T-helper 22 cell (primary cell): Measurements from ENCODE around the gene C3orf20.
"Not testable (repeated sequence)": the region's sequence is repeated elsewhere in the genome, so short reads cannot be mapped to it uniquely, and the experiment has no call there.

Source experiments
- DNase-seq: peaks from one replicate; pipeline ENCODE4 v3.0.0-alpha.2; 2020; ENCODE audit warnings: low read depth

C3orf20 gene

DNA sequence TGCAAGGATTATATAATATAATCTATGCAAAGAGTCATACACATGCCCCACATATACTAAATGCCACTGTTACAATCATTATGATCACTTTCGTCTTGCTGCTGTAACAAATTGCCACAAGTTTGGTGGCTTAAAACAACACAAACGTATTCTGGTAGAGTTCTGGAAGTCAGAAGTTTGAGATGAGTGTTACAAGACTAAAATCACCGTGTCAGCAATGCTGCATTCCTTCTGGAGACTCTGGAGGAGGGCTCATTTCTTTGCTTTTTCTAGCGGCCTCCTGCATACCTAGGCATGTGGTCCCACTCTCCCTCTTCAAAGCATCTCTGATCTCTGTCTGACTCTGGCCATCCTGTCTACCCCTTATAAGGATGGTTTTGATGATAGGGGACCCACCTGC is 24.7 kb upstream of the C3orf20 start:
- DNase-seq, result no peak

DNA sequence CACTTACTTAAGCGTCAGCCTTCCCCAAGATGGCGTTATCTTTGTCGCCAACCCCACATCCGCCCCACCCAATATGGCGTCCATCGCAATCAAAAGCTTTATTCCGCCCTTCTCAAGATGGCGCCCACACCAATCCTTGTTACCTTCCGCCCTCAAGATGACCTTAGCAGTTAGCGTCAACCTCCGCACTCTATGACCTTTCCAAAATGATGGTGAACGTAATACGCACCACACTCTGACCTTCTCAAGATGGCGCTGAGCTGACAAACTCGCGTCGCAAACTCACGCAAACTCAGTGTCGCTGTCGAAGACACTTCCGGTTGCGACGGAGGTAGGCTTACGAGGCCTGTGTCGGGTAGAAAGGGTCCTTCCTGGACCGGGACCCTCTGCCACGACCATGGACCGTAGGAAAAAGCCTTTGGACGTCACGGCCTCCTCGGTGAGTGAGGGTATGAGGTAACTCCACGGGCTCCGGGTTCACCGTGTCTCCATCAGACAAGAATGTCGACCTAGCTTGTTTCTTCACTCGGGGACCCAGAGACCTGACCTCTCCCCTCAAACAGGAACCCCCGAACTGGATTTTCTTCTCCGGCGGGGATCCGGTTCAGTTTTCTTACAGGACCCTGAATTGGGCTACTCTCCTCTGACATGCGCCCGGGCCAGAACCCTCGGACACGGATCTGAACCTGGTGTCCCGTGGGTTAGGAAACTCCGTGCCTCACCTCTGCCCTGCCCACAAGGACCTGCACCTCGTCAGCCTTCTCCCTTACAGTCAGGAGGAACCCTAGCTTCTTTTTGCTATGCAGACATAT is 23.3 kb upstream of the C3orf20 start, which contains the start of gene CCDC174:
Gene CCDC174 (plus strand): TSS at position 323 of the 812 bp plus-strand sequence. CDS start 75 bp downstream, at position 398.
- DNase-seq, result peak; percentile 91

DNA sequence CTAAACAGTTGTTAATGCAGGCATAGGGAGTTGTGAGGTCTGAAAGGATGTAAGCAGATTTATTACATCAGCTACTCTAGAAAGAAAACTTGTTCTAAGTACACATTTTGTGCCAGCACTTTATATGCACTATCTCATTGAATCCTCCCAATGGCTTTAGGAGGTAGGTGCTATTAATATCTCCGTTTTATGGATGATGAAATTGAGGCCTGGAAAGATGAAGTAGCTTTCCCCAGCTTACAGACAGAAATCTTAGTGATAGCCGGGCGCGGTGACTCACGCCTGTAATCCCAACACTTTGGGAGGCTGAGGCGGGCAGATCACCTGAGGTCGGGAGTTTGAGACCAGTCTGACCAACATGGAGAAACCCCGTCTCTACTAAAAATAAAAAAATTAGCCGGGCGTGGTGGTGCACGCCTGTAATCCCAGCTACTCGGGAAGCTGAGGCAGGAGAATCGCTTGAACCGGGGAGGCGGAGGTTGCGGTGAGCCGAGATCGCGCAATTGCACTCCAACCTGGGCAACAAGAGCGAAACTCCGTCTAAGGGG is 22.5 kb upstream of the C3orf20 start:
- not testable (repeated sequence) for DNase-seq

DNA sequence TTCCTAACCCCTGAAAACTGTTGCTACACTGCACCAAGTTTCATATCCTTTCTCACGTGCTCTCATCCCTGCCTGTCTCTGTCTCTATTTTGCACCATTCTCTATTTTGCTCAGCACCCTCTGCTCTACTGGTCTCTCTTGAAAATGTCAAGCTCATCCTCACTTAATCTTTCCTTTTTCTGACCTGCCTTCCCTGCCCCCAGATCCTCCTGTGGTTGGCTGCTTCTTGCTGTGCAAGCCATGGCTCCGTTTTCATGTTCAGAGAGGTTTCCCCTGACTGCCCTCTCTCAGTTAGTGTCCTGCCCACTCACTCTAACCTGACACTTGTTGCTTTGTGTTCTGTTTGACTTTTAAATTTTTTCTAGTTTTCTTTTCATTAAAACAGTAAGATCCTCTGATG is 17.4 kb upstream of the C3orf20 start:
- no peak for DNase-seq

DNA sequence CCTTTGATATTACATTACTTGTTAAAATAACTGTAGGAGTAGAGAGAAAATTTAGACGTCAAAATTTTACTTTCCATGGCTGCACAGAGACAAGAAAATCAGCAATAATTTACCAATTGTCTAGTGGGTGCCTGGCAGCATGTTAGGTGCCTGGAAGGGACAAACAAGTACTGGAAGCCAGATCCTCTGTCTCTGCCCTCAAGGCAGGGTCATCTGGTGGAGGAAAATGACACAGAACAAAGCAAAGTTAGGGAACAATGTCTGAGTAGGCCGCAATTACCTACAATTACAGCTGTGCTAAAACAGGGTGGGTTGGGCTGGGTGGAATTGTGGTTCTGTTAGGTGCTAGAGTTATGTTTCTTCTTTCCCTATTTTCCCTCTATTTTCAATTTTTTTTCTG is 16.0 kb upstream of the C3orf20 start:
- DNase-seq, result no peak

DNA sequence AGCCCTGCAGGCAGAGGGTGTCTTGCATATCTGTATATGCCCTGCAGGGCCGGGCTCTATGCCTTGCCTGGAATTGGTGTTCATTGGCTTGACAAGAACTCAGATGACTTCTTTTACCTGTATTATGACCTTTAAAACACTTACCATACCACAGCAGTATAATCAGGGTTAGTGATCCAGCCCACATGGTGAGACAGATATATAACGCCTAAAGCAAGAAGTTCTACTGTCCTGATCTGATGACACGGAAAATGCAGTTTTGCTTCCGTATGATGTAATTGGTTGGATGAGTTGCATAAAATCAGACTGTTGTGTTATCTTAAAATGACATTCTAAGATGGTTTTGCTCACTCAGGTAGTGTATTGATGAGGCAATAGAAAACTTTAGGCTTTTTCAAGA is 14.0 kb upstream of the C3orf20 start:
- no peak for DNase-seq

DNA sequence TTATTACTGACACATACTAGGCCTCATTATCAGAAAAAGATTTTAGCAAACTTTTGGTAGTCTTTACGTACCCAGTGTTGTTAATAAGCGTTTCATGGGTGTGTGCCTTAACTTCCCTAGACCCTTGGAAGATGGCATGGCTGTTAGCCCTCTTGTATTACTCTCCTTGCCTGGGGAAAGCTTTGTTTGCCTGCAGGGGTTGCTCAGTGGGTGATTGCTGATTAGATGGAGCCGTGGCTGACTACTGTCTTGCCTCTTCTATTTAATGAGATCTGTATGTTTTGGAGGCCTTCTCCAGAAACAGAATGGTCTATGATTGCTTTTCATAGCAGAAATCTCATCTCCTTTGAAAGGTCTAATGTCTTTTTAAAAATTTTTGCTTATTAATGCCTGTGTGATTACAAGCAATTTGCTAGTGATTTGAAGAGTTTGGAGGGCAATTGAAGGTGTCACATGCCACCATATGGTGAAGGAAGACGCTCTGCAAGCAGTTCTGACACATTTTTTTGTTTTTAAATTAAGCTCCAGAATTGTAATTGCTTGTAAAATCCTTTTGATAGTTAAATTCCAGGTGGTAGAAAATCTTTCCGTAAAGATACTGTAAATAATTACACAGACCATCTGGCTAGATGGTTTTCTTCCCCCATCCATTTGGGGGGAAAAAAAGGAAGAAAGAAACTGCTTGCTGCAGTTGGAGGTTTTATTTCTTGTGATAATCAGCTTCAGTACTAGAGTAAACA is 11.4 kb upstream of the C3orf20 start:
- DNase-seq, result no peak

DNA sequence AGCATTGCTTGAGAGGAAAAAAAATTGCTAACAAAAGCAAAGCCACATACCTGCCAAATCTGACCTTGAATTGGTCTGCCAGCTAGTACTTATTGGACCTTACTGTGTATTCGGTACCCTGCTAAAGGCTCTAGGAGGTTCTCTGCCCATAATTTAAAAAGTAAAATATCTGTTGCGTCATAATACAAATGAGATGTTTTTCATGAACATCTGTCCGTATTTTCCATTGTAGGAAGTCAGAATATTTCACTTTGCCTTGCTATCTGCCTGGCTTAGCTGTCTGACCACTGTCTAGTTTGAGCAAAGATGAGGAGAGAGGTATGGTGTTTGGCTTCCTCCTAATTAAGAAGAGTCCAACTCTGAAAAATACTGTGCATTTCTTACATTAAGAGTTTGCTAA is 10.8 kb upstream of the C3orf20 start:
- no peak for DNase-seq

DNA sequence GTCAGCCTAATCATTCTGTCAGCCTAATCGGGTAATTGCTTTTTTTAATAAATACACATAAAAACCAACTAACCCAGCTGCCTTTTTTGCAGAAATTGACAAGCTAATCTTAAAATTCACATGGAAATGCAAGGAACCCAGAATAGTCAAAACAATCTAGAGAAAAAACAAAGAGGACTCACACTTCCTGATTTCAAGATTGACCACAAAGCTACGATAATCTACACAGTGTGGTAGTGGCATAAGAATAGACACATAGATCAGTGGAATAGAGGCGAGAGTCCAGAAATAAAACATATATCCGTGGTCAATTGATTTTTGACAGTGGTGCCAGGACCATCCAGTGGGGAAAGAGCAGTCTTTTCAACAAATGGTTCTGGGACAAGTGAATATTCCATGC is 2.4 kb upstream of the C3orf20 start:
- no peak for DNase-seq

DNA sequence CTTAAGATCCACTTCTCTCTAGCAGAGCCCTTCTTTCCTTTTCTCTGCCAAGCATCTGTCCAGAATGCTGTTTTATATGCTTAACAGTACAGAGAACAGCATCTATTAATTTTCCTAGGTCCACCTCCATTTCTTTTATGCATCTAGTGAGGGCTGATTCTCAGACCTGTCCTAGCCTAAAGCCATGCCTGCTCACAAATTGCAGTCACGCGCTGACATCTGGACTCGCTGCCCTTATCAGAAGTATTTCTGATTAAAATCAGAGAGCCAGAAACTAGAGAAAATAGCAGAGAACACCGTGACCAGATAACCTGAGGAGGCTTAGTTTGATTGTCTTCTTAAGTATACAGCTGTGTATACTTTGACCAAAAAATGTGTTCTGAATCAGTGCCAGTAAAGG is 1.9 kb downstream of the C3orf20 start:
- no peak for DNase-seq

DNA sequence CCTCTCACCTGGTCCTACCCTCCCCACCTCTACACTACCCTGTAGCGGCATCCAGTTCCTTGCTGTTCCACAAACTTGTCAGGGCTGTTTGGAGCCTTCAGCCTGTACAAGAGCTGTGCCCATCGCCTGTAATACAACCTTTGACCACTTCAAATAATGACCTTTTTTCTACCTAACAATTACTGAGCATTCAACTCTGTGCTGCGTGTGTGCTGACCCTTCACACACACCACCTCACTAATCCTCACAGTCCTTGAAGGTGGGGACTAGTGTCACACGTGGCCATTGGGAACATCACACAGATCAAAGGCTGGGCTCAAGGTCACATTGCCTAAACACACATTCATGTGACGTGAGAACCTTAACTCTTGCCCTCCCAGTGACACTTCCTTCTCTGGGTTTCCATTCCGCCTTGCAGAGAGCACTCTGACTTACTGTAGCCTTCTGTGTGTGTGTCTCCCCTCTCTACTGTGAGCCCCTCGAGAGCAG is 3.1 kb downstream of the C3orf20 start:
- no peak for DNase-seq

DNA sequence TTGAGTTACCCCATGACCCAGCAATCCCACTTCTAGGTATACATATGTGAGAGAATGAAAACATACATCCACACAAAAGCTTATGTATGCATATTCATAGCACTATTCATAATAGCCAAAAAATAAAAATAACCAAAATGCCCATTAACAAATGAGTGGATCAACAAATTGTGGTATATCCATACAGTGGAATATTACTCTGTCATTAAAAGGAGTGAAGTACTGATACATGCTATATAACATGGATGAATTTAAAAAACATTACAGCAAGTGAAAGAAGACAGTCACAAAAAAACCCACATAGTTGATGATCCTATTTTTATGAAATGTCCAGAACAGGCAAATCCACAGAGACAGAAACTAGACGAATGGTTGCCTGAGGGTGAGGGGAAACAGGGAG is 5.2 kb downstream of the C3orf20 start:
- no peak for DNase-seq

DNA sequence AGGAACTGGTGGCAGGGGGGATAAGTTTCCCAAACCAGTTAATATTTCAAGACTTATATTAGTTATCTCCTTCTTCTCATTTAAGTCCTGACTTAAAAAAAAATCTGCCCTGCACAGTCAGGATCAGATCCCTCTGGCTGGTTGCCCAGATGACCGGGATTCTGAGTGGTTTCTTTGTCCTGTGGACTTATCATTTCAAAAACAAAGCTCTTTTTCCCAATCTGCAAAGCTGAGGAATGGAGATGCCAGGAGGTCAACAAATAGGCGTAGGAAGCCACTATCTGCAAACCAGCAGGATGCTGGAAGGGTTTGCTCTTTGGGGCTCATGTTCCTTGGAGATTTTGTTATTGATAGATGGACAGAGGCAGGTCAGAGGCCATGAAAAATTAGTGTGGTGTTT is 5.8 kb downstream of the C3orf20 start:
- DNase-seq, result no peak

DNA sequence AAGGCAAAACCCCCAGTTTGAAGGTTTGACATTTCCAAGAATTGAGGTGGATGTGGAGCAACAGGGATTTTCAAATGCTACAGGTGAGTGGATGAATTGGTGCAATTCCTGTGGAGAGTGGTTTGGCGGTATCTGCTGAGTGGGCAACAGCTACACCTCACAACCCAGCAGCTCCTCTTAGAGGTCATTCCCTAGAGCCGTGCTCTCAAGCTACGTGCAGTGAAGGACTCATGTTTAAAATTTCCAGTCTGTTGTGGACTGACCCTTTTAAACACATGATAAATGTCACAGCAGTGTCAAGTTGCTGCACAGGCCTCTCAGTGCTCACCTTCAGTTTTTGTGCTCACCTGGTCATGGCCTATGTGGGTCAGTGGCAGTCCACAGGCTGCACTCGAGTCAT is 9.5 kb downstream of the C3orf20 start:
- no peak for DNase-seq

DNA sequence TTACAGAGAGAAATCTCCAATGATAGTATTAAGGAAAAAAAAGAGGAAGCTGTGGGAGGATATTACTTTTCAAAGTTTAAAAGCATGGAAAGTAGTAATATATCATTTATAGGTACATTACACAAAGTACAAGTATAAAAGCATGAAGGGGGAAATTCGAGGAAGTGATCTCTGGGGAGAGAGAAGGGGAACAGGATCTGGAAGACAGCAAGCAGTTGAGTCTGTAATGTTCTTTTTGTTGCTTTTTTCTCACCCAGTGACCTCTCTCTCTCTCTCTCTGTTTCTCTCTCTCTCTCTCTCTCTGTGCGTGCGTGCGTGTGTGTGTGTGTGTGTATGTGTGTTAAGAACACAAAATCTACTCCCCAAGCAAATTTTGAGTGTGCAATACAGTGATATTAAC is 10.2 kb downstream of the C3orf20 start:
- no peak for DNase-seq

DNA sequence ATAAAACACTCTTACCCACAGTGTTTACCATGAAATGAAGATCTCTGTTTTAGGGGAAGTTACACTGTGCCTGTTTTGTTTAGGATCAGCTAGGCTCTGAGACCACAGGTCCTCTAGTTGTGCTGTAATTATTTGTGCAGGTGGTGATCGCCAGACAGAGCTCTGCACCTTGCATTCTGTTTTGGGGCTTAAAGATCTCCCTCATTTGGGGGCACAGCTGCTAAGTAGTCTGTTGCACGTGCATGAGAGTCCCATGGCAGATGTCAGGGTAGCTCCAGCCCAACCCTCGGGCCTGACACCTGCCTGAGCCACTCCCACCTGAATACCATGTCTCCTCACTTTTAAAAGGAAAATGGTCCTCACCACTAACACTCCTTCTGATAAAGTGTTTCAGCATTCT is 12.4 kb downstream of the C3orf20 start:
- no peak for DNase-seq

DNA sequence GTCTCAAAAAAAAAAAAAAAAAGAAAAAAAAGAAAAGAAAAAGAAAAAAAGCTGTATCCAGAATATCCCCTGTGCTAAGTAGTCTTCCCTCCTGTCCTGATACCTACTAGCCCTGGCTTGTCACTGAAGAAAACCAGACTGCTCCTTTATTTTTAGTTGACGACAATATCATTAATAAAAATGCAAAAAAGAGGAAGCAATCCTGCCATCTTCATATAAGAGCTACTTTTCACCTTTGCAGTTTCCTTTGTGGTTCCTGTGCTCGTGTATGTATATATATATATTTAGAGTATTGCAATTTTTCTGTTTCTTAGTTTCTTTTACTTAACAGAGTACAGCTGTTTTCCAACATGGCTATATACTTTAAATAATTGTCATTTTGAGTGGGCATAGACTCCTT is 13.6 kb downstream of the C3orf20 start:
- no peak for DNase-seq

DNA sequence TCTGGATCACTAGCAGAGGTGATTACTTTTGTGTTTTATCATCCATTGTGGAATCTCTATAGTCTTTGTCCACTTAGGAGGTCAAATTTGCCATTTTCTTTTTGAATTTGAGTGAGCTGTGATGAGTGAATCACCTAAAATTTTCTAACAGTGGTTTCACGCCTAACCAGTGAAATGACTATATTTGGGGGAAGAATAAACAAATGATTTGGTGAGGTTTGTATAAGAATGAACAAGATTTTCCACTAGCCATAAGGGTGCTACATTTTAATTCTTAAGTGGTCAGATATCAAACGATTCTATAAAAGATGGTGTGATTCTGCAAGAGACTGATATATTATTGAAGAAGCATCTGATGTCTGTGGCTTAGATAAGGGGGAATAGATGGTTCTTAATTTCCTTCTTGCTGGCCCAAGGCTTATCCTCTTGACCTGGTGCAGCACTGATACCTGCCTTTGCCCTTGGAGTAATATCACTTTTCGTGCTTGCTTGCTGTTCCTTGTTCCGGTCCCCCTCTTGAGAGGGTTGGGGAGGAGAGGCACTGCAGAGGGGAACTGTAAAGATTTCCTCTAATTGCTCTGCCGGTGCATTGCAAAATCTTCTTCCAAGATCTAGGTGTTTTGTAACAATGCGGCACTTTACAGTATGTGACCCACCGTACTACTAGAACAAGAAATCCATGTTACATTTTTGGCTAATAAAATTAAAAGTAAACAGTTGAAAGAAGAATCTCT is 14.5 kb downstream of the C3orf20 start:
- no peak for DNase-seq

DNA sequence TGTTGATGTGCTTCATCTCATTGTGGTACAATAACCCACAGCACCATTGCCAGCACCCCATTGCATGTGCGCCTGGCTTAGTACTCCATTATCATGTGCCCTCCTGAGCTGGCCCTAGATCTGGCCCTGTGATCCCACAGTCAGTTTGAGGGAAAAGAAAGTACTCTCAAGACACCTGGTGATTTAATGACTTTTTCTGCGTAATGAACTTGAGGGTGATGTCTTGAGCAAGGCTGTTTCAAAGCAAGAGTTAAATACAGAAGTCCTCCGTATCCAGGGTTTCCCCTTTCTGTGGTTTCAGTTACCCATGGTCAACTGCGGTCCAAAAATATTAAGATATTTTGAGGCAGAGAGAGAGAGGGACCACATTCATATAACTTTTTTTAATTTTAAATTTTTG is 16.3 kb downstream of the C3orf20 start:
- DNase-seq, result no peak

DNA sequence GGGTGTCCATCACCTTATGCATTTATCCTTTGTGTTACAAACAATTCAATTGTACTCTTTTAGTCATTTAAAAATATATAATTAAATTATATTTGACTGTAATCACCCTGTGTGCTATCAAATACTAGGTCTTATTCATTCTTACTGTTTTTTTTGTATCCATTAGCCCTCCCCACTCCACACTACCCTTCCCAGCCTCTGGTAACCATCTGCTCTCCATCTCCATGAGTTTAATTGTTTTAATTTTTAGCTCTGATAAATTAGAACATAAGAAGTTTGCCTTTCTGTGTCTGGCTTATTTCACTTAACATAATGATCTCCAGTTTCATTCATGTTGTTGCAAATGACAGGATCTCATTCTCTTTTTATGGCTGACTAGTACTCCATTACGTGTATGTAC is 16.8 kb downstream of the C3orf20 start:
- no peak for DNase-seq

DNA sequence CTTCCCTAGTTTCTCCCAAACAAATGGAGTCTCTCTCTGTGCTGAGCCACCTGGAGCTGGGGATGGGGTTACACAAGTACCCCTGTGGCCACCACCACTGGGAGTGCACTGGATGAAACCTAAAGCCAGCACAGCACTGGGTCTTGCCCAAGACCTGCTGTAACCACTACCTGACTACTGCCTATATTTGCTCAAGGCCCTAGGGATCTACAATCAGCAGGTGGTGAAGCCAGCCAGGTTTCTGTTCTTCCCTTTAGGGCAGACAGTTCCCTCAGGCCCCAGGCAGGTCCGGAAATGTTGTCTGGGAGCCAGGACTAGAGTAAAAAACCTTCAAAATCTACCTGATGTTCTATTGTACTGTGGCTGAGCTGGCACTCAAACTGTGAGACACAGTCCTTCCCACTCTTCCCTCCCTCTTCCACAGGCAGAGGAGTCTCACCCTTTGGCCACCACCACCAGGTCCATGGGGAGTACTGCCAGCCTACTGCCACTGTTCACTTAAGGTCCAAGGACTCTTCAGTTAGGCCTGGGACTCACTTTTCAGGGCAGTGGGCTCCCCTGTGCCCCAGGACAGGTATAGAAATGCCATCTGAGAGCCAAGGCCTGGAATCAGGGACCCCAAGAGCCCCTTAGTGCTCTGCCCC is 23.8 kb downstream of the C3orf20 start:
- no peak for DNase-seq

DNA sequence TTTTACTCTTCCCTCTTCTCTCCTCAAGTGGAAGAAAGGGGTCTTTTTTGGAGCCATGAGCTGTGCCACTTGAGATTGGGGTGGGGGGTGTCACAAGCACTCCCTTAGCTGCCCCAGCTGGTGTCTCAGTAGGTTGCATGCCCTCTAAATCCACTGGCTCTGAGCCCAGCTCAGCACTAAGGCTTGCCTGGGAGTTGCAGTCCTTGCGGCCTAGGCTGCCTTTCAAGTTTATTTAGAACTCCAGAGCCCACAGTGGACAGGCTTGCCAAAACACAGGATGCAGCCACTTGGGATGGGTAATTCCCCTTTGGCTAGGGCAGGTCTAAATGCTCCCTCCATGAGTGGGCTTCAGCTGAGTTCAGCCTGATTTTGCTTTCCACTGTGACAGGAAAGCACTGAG is 24.7 kb downstream of the C3orf20 start:
- DNase-seq, result no peak
